HepG2 (cell line): ENCODE results near the gene PKP4. TPM values are rescaled to one million over a fixed set of nuclear protein-coding genes. Genes with fewer than 3 reads are reported as not detected.
A peak's percentile ranks its signal among the peaks of the same experiment; 100 is the strongest.

Source experiments
- CCAR2 ChIP-seq: fragments of 200-400 bp; formaldehyde crosslinking; optimal IDR thresholded peaks from 2 replicates; pipeline ENCODE3; 2018; ENCODE audit warnings: low read depth, mild to moderate bottlenecking, low read length, moderate library complexity
- FOXA1 ChIP-seq, 2 experiments: fragments of 450-650 bp in 1 of 2; sonication (generic) in 1 of 2; formaldehyde crosslinking in 1 of 2; IDR thresholded peaks; 2 replicates each; pipeline versions ENCODE4 v1.4.0 to v1.6.1; 2016 to 2020; ENCODE audit warnings: missing genetic modification reagents in 1 of 2
- GLMP ChIP-seq: sonication (generic); formaldehyde crosslinking; IDR thresholded peaks from 2 replicates; pipeline ENCODE4 v1.9.0; 2021; ENCODE audit warnings: missing genetic modification reagents, mild to moderate bottlenecking, borderline replicate concordance
- GRHL1 ChIP-seq: sonication (generic); formaldehyde crosslinking; conservative IDR thresholded peaks from 2 replicates; pipeline ENCODE4 v1.8.0; 2022; ENCODE audit warnings: missing genetic modification reagents
- HNF4A ChIP-seq: sonication (generic); formaldehyde crosslinking; IDR thresholded peaks from 2 replicates; pipeline ENCODE4 v1.4.0; 2020; ENCODE audit warnings: missing genetic modification reagents
- ISL2 ChIP-seq: sonication (generic); formaldehyde crosslinking; IDR thresholded peaks from 2 replicates; pipeline ENCODE4 v1.5.0; 2020; ENCODE audit warnings: missing genetic modification reagents
- JUND ChIP-seq: sonication (generic); formaldehyde crosslinking; IDR thresholded peaks from 2 replicates; pipeline ENCODE4 v1.8.0; 2022; ENCODE audit warnings: mild to moderate bottlenecking, missing genetic modification reagents
- KIAA2018 ChIP-seq: sonication (generic); formaldehyde crosslinking; IDR thresholded peaks from 2 replicates; pipeline ENCODE4 v1.5.0; 2020; ENCODE audit warnings: mild to moderate bottlenecking, missing genetic modification reagents, borderline replicate concordance
- NCOA2 ChIP-seq: sonication (generic); formaldehyde crosslinking; IDR thresholded peaks from 2 replicates; pipeline ENCODE4 v1.8.0; 2022; ENCODE audit warnings: inconsistent platforms
- SAP130 ChIP-seq: IDR thresholded peaks from 2 replicates; pipeline ENCODE4 v1.6.1; 2016; ENCODE audit warnings: low read depth
- TARDBP ChIP-seq: sonication (generic); formaldehyde crosslinking; IDR thresholded peaks from 2 replicates; pipeline ENCODE4 v1.8.0; 2022; ENCODE audit warnings: mild to moderate bottlenecking, missing genetic modification reagents
- TSC22D2 ChIP-seq: sonication (generic); formaldehyde crosslinking; IDR thresholded peaks from 2 replicates; pipeline ENCODE4 v1.5.1; 2020; ENCODE audit warnings: missing genetic modification reagents, mild to moderate bottlenecking, borderline replicate concordance
- ZBTB3 ChIP-seq: sonication (generic); formaldehyde crosslinking; IDR thresholded peaks from 2 replicates; pipeline ENCODE4 v1.4.0; 2020; ENCODE audit warnings: low read depth, mild to moderate bottlenecking, moderate library complexity, missing genetic modification reagents, borderline replicate concordance
- ZNF101 ChIP-seq: sonication (generic); formaldehyde crosslinking; IDR thresholded peaks from 2 replicates; pipeline ENCODE4 v1.4.0; 2020; ENCODE audit warnings: mild to moderate bottlenecking, low read depth, missing genetic modification reagents, borderline replicate concordance
- ZNF124 ChIP-seq: sonication (generic); formaldehyde crosslinking; IDR thresholded peaks from 2 replicates; pipeline ENCODE4 v1.4.0; 2020; ENCODE audit warnings: missing genetic modification reagents
- ZNF432 ChIP-seq: sonication (generic); formaldehyde crosslinking; IDR thresholded peaks from 2 replicates; pipeline ENCODE4 v1.5.0; 2020; ENCODE audit warnings: missing genetic modification reagents, mild to moderate bottlenecking, borderline replicate concordance
- ZNF576 ChIP-seq: sonication (generic); formaldehyde crosslinking; IDR thresholded peaks from 2 replicates; pipeline ENCODE4 v1.4.0; 2020; ENCODE audit warnings: mild to moderate bottlenecking, missing genetic modification reagents
- ZNF83 ChIP-seq: sonication (generic); formaldehyde crosslinking; IDR thresholded peaks from 2 replicates; pipeline ENCODE4 v1.4.0; 2020; ENCODE audit warnings: missing genetic modification reagents, mild to moderate bottlenecking, borderline replicate concordance
- polyA plus RNA-seq, 8 experiments: library from polyadenylated mRNA; depleted of rRNA in 3 of 8; stranded (reverse) in 7 of 8; unstranded in 1 of 8; fragments of >200 nt; fragmentation: Illumina TruSeq in 4 of 8; extraction: Trizol in 4 of 8; gene quantifications; 2 replicates each; pipeline versions ENCODE4 v1.2.1 to v1.2.3, GENCODE V29; 2011 to 2016; ENCODE audit warnings: low read depth in 4 of 8, missing spikeins in 1 of 8, mixed read lengths in 1 of 8; ENCODE audit not compliant: insufficient read depth in 1 of 8
- total RNA-seq, 5 experiments: library from RNA; depleted of rRNA; stranded (reverse); fragments of >200 nt; fragmentation: Illumina TruSeq; extraction: Trizol; gene quantifications; 2 replicates each; pipeline ENCODE4 v1.2.3, GENCODE V29; 2016; ENCODE audit warnings: low read depth in 1 of 5

The PKP4 gene
- total and polyA plus RNA-seq, 2 of the 13 experiments (the other 11 are each of a cell fraction or from before 2014, with no cell fraction given): 80.9 to 90.5 TPM

- TF ChIP-seq KIAA2018 (CRISPR knock-in tag) (no peak), ZNF124 (CRISPR knock-in tag) (no peak), ZNF83 (CRISPR knock-in tag) (no peak), CCAR2 (no peak), TARDBP (CRISPR knock-in tag) (no peak; the same call in 1 of the 2 replicates), NCOA2 (no peak), HNF4A (CRISPR knock-in tag) (no peak), JUND (CRISPR knock-in tag) (no peak; the same call in 1 of the 2 replicates), GLMP (CRISPR knock-in tag) (no peak), ZNF576 (CRISPR knock-in tag) (no peak), ZBTB3 (CRISPR knock-in tag) (no peak), GRHL1 (CRISPR knock-in tag) (no peak), TSC22D2 (CRISPR knock-in tag) (no peak), FOXA1 (IDR thresholded peaks at IDR 0.05) (no peak), FOXA1 (CRISPR knock-in tag; IDR thresholded peaks at IDR 0.05) (no peak; the same call in 1 of the 2 replicates), SAP130 (CRISPR knock-in tag) (peak; percentile 90), ZNF432 (CRISPR knock-in tag) (no peak), ZNF101 (CRISPR knock-in tag) (no peak), ISL2 (CRISPR knock-in tag) (no peak)
Observed at GRCh38 chr2:158456309-158457066, at the start of gene PKP4, which contains the start of gene CCDC148 (continued).
